ACC112 (cell line): ENCODE results near the gene CEMP1.

Source experiments
- H2AFZ ChIP-seq: fragments of 200-600 bp; sonication (generic); one replicate; pipeline ENCODE4 v1.6.0; 2017; ENCODE audit warnings: antibody characterized with exemption, low read length; ENCODE audit not compliant: unreplicated experiment
- H3K27ac ChIP-seq: fragments of 200-600 bp; sonication (generic); 2 replicates; pipeline ENCODE4 v1.5.1; 2014; ENCODE audit warnings: low read depth, mild to moderate bottlenecking, antibody characterized with exemption, low read length, moderate library complexity
- H3K27me3 ChIP-seq: fragments of 200-600 bp; sonication (generic); 2 replicates; pipeline ENCODE4 v1.6.1; 2014; ENCODE audit warnings: mild to moderate bottlenecking, antibody characterized with exemption, low read length, moderate library complexity, mixed read lengths; ENCODE audit not compliant: insufficient read depth
- H3K36me3 ChIP-seq: fragments of 200-600 bp; sonication (generic); 2 replicates; pipeline ENCODE4 v1.6.1; 2016; ENCODE audit warnings: mild to moderate bottlenecking, antibody characterized with exemption, low read length, moderate library complexity, mixed read lengths; ENCODE audit not compliant: insufficient read depth
- H3K4me1 ChIP-seq: fragments of 200-600 bp; sonication (generic); one replicate; pipeline ENCODE4 v1.6.1; 2016; ENCODE audit warnings: low read length, mixed read lengths; ENCODE audit not compliant: insufficient read depth, unreplicated experiment, control insufficient read depth
- H3K4me3 ChIP-seq: fragments of 200-600 bp; sonication (generic); 2 replicates; pipeline ENCODE4 v1.5.1; 2014; ENCODE audit warnings: mild to moderate bottlenecking, low read depth, low read length
- H3K79me2 ChIP-seq: fragments of 200-600 bp; sonication (generic); one replicate; pipeline ENCODE4 v1.6.0; 2016; ENCODE audit warnings: low read length; ENCODE audit not compliant: control insufficient read depth, unreplicated experiment, insufficient read depth

Gene CEMP1

GRCh38 chr16:2499454-2499853 lies 31.8 kb downstream of the CEMP1 start:
- H3K79me2 ChIP-seq = no peaks in the 10 kb centered on the region
- H3K27ac ChIP-seq = no peak overlapping the region
- no peak overlapping the region for H3K4me3 ChIP-seq
- peaks cover 13% of the 10 kb centered on the region for H3K4me1 ChIP-seq
- H3K36me3 ChIP-seq = 0 out of 2 replicates have a peak, but pooled peaks cover 4% of the 10 kb centered on the region
- no peak overlapping the region for H2AFZ ChIP-seq
- H3K27me3 ChIP-seq = no peaks in the 10 kb centered on the region

- Histone ChIP-seq H3K27me3 (no peaks in the 10 kb centered on the region), H3K4me3 (no peak overlapping the region), H2AFZ (no peak overlapping the region), H3K79me2 (no peaks in the 10 kb centered on the region), H3K4me1 (peaks cover 13% of the 10 kb centered on the region), H3K36me3 (0 out of 2 replicates have a peak, but pooled peaks cover 4% of the 10 kb centered on the region), H3K27ac (no peak overlapping the region)
These were observed 32.5 kb downstream of the CEMP1 start for GRCh38 chr16:2498531-2499253.

- H3K79me2 ChIP-seq = no peaks in the 10 kb centered on the region
- no peak overlapping the region for H3K4me3 ChIP-seq
- H3K27ac ChIP-seq = no peak overlapping the region
- H3K4me1 ChIP-seq = peaks cover 10% of the 10 kb centered on the region
- 0 out of 2 replicates have a peak, but pooled peaks cover 4% of the 10 kb centered on the region for H3K36me3 ChIP-seq
- no peak overlapping the region for H2AFZ ChIP-seq
- no peaks in the 10 kb centered on the region for H3K27me3 ChIP-seq
These were observed 33.3 kb downstream of the CEMP1 start for GRCh38 chr16:2497695-2498484.

- 0 out of 2 replicates have a peak, but pooled peaks cover 4% of the 10 kb centered on the region for H3K36me3 ChIP-seq
- no peaks in the 10 kb centered on the region for H3K79me2 ChIP-seq
- H3K4me1 ChIP-seq = peaks cover 6% of the 10 kb centered on the region
- no peak overlapping the region for H2AFZ ChIP-seq
- no peak overlapping the region for H3K4me3 ChIP-seq
- no peaks in the 10 kb centered on the region for H3K27me3 ChIP-seq
- H3K27ac ChIP-seq = no peak overlapping the region
These were observed 34.0 kb downstream of the CEMP1 start for GRCh38 chr16:2497116-2497630.

- Histone ChIP-seq H3K79me2 (no peaks in the 10 kb centered on the region), H3K27me3 (no peaks in the 10 kb centered on the region), H3K4me1 (peaks cover 6% of the 10 kb centered on the region), H2AFZ (no peak overlapping the region), H3K4me3 (no peak overlapping the region), H3K36me3 (0 out of 2 replicates have a peak, but pooled peaks cover 4% of the 10 kb centered on the region), H3K27ac (no peak overlapping the region)
These were observed 34.7 kb downstream of the CEMP1 start for GRCh38 chr16:2496223-2497115.

- 0 out of 2 replicates have a peak, but pooled peaks cover 4% of the 10 kb centered on the region for H3K36me3 ChIP-seq
- H3K4me1 ChIP-seq = peaks cover 6% of the 10 kb centered on the region
- H3K4me3 ChIP-seq = no peak overlapping the region
- H3K27me3 ChIP-seq = no peaks in the 10 kb centered on the region
- H3K27ac ChIP-seq = no peak overlapping the region
- H3K79me2 ChIP-seq = no peaks in the 10 kb centered on the region
- no peak overlapping the region for H2AFZ ChIP-seq
These were observed 36.2 kb downstream of the CEMP1 start for GRCh38 chr16:2495041-2495440.

- Histone ChIP-seq H3K4me1 (peaks cover 6% of the 10 kb centered on the region), H2AFZ (no peak overlapping the region), H3K27ac (no peak overlapping the region)
These were observed 36.6 kb downstream of the CEMP1 start for GRCh38 chr16:2494616-2495015.

GRCh38 chr16:2493605-2494004 lies 37.6 kb downstream of the CEMP1 start:
- Histone ChIP-seq H3K36me3 (0 out of 2 replicates have a peak, but pooled peaks cover 4% of the 10 kb centered on the region), H3K27me3 (no peaks in the 10 kb centered on the region), H2AFZ (no peak overlapping the region), H3K4me3 (no peak overlapping the region), H3K27ac (no peak overlapping the region), H3K79me2 (no peaks in the 10 kb centered on the region), H3K4me1 (peaks cover 6% of the 10 kb centered on the region)

More at GRCh38 chr16:2494616-2495015, 36.6 kb downstream of the CEMP1 start:
- no peak overlapping the region for H3K4me3 ChIP-seq
- no peaks in the 10 kb centered on the region for H3K27me3 ChIP-seq
- no peaks in the 10 kb centered on the region for H3K79me2 ChIP-seq
- 0 out of 2 replicates have a peak, but pooled peaks cover 4% of the 10 kb centered on the region for H3K36me3 ChIP-seq

GRCh38 chr16:2492292-2492691 lies 38.9 kb downstream of the CEMP1 start:
- no peaks in the 10 kb centered on the region for H3K27me3 ChIP-seq
- peaks cover 3% of the 10 kb centered on the region for H3K4me1 ChIP-seq
- H3K79me2 ChIP-seq = peaks cover 2% of the 10 kb centered on the region
- no peak overlapping the region for H3K4me3 ChIP-seq
- H3K27ac ChIP-seq = no peak overlapping the region
- H3K36me3 ChIP-seq = 0 out of 2 replicates have a peak, but pooled peaks cover 4% of the 10 kb centered on the region
- H2AFZ ChIP-seq = no peak overlapping the region
